Liver (tissue), 9 donors: Measurements from ENCODE around the gene LGR4. TPM values are rescaled to one million over a fixed set of nuclear protein-coding genes. Genes with fewer than 3 reads are reported as not detected.

ENCODE experiments used
- DNase-seq: peaks from one replicate; pipeline ENCODE4 v3.0.0-alpha.2; 2017; ENCODE audit warnings: low spot score
- H3K27ac ChIP-seq, 2 donors: one replicate each; pipeline ENCODE4 v1.7.0; 2013; ENCODE audit warnings: inconsistent platforms in 2 of 2, low read length in 2 of 2, control low read depth in 1 of 2, low read depth in 1 of 2, mild to moderate bottlenecking in 1 of 2
- H3K27me3 ChIP-seq, 4 donors: one replicate each; pipeline versions ENCODE4 v1.6.1 to v1.7.0; 2013; ENCODE audit warnings: low read length in 3 of 4, inconsistent platforms in 1 of 4, mild to moderate bottlenecking in 1 of 4, moderate library complexity in 1 of 4; ENCODE audit not compliant: control insufficient read depth in 4 of 4, insufficient read depth in 4 of 4
- H3K36me3 ChIP-seq, 4 donors: one replicate each; pipeline versions ENCODE4 v1.6.1 to v1.7.0; 2013; ENCODE audit warnings: low read length in 3 of 4, mild to moderate bottlenecking in 3 of 4, low read depth in 1 of 4, moderate library complexity in 1 of 4; ENCODE audit not compliant: control insufficient read depth in 4 of 4, insufficient read depth in 3 of 4
- H3K4me1 ChIP-seq, 4 donors: one replicate each; pipeline versions ENCODE4 v1.6.1 to v1.7.0; 2013; ENCODE audit warnings: low read length in 3 of 4, mild to moderate bottlenecking in 3 of 4, moderate library complexity in 1 of 4; ENCODE audit not compliant: control insufficient read depth in 4 of 4, insufficient read depth in 4 of 4
- H3K4me3 ChIP-seq, 3 donors: one replicate each; pipeline versions ENCODE4 v1.6.1 to v1.7.0; 2013; ENCODE audit warnings: low read length in 3 of 3, control low read depth in 1 of 3, low read depth in 1 of 3, mild to moderate bottlenecking in 1 of 3
- H3K9ac ChIP-seq, 2 donors: one replicate each; pipeline ENCODE4 v1.7.0; 2013; ENCODE audit warnings: low read length in 2 of 2, mild to moderate bottlenecking in 2 of 2, moderate library complexity in 2 of 2, control low read depth in 1 of 2, low read depth in 1 of 2
- H3K9me3 ChIP-seq, 4 donors: one replicate each; pipeline versions ENCODE4 v1.6.1 to v1.7.0; 2013; ENCODE audit warnings: low read length in 3 of 4; ENCODE audit not compliant: control insufficient read depth in 4 of 4
- EGR1 ChIP-seq, 2 donors: IDR thresholded peaks; 2 replicates each; pipeline ENCODE4 v1.6.1; 2016 to 2018; ENCODE audit warnings: antibody characterized with exemption in 2 of 2, low read depth in 2 of 2
- FOXA1 ChIP-seq: IDR thresholded peaks from 2 replicates; pipeline ENCODE4 v1.6.1; 2016; ENCODE audit warnings: antibody characterized with exemption
- GABPA ChIP-seq, 2 donors: IDR thresholded peaks in 1 of 2; conservative IDR thresholded peaks in 1 of 2; 2 replicates each; pipeline ENCODE4 v1.6.1; 2016; ENCODE audit warnings: antibody characterized with exemption in 2 of 2, mild to moderate bottlenecking in 1 of 2, moderate library complexity in 1 of 2
- HNF4A ChIP-seq, 2 donors: conservative IDR thresholded peaks; 2 replicates each; pipeline ENCODE4 v1.6.1; 2016; ENCODE audit warnings: antibody characterized with exemption in 2 of 2, mild to moderate bottlenecking in 2 of 2
- HNF4G ChIP-seq: IDR thresholded peaks from 2 replicates; pipeline ENCODE4 v1.6.1; 2016; ENCODE audit warnings: antibody characterized with exemption
- JUND ChIP-seq, 2 donors: IDR thresholded peaks; 2 replicates each; pipeline ENCODE4 v1.6.1; 2016; ENCODE audit warnings: antibody characterized with exemption in 2 of 2
- MAX ChIP-seq: IDR thresholded peaks from 2 replicates; pipeline ENCODE4 v1.6.1; 2016; ENCODE audit warnings: antibody characterized with exemption
- RAD21 ChIP-seq, 2 donors: IDR thresholded peaks; 2 replicates each; pipeline ENCODE4 v1.6.1; 2016; ENCODE audit warnings: antibody characterized with exemption in 2 of 2, mild to moderate bottlenecking in 2 of 2
- RXRA ChIP-seq, 2 donors: IDR thresholded peaks; 2 replicates each; pipeline ENCODE4 v1.6.1; 2017 to 2018; ENCODE audit warnings: antibody characterized with exemption in 2 of 2, mild to moderate bottlenecking in 1 of 2
- SP1 ChIP-seq: IDR thresholded peaks from 2 replicates; pipeline ENCODE4 v1.6.1; 2018; ENCODE audit warnings: antibody characterized with exemption, mild to moderate bottlenecking
- YY1 ChIP-seq: IDR thresholded peaks from 2 replicates; pipeline ENCODE4 v1.6.1; 2016; ENCODE audit warnings: antibody characterized with exemption, mild to moderate bottlenecking
- WGBS: extraction: QIAGEN DNeasy Blood & Tissue Kit; methylation state at CpG from one replicate; pipeline ENCODE4 v1.1.7; 2013; 5-methylcytosine and 5-hydroxymethylcytosine counted together
- polyA plus RNA-seq, 2 donors: library from polyadenylated mRNA; stranded (reverse) in 1 of 2; unstranded in 1 of 2; fragments of 200-250 nt in 1 of 2; fragments of >200 nt in 1 of 2; fragmentation: Nextera tagmentation in 1 of 2; extraction: Ambion mirVana in 1 of 2; gene quantifications; one replicate each; pipeline versions ENCODE4 v1.2.1 to v1.2.3, GENCODE V29; 2013 to 2015
- total RNA-seq, 2 donors: library from RNA; depleted of rRNA; stranded (reverse); fragments of >200 nt; gene quantifications; one replicate each; pipeline ENCODE4 v1.2.3, GENCODE V29; 2014
- TF ChIP-seq, protein P1 (sequence below): IDR thresholded peaks from 2 replicates; pipeline ENCODE4 v1.6.1; 2016; ENCODE audit warnings: antibody characterized with exemption, mild to moderate bottlenecking
- TF ChIP-seq, protein P2 (sequence below): IDR thresholded peaks from 2 replicates; pipeline ENCODE4 v1.6.1; 2016; ENCODE audit warnings: antibody characterized with exemption
- TF ChIP-seq, protein P3 (sequence below): fragments of 150-350 bp; IDR thresholded peaks from 2 replicates; pipeline ENCODE4 v1.5.1; 2017; ENCODE audit warnings: improper control_type of control experiment, low read depth, low read length; ENCODE audit not compliant: missing input control
- donor health status: healthy.
- donor health status: healthy.
- donor health status: healthy.
- donor health status: healthy.
- donor health status: healthy.

The LGR4 gene
- total and polyA plus RNA-seq, 4 donors = 13.7 to 95.3 (median 42.5) TPM

DNA sequence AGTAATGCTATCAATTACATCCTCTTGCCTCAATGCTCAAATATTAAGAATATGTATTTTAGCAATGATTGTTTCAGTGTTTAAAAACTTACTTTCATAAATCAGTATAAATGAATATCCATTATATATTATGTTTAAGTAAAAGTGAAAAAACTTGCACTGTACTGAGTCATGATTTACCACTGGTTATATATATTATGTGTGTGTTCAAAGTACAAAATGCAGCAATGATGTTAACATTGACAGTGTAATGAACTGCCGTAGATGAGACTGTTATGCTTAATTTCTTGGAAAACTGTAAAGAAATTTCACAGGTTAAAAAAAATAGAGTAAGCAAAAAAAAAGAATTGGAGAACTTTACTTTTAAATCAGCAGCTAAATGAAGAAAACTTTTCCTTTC lies 25.3 kb upstream of the LGR4 start:
- H3K4me3 ChIP-seq = no peak overlapping the region
- H3K36me3 ChIP-seq = peaks cover 2 to 35% (median 22%) of the 10 kb centered on the region in 4 donors
- H3K4me1 ChIP-seq = peaks cover 0 to 21% (median 15%) of the 10 kb centered on the region in 4 donors
- no peaks in the 10 kb centered on the region for H3K9me3 ChIP-seq
- 82% methylated on average over 1 of the region's 1 CpG for WGBS
- DNase-seq = no peak
- no peaks in the 10 kb centered on the region for H3K27me3 ChIP-seq
- H3K27ac ChIP-seq = no peak overlapping the region
- no peak overlapping the region for H3K9ac ChIP-seq
- TF ChIP-seq YY1 (no peak), HNF4G (no peak), JUND (IDR thresholded peaks at IDR 0.05) (no peak), EGR1 (IDR thresholded peaks at IDR 0.05; ENCODE audit: low read depth in 2 of 2) (no peak), MAX (no peak), RXRA (IDR thresholded peaks at IDR 0.05) (no peak), HNF4A (conservative IDR thresholded peaks at IDR 0.05) (no peak), SP1 (no peak), GABPA (IDR thresholded peaks at IDR 0.05 in 1 of 2, conservative IDR thresholded peaks at IDR 0.05 in 1 of 2) (no peak)
- TF ChIP-seq, protein P1, sequence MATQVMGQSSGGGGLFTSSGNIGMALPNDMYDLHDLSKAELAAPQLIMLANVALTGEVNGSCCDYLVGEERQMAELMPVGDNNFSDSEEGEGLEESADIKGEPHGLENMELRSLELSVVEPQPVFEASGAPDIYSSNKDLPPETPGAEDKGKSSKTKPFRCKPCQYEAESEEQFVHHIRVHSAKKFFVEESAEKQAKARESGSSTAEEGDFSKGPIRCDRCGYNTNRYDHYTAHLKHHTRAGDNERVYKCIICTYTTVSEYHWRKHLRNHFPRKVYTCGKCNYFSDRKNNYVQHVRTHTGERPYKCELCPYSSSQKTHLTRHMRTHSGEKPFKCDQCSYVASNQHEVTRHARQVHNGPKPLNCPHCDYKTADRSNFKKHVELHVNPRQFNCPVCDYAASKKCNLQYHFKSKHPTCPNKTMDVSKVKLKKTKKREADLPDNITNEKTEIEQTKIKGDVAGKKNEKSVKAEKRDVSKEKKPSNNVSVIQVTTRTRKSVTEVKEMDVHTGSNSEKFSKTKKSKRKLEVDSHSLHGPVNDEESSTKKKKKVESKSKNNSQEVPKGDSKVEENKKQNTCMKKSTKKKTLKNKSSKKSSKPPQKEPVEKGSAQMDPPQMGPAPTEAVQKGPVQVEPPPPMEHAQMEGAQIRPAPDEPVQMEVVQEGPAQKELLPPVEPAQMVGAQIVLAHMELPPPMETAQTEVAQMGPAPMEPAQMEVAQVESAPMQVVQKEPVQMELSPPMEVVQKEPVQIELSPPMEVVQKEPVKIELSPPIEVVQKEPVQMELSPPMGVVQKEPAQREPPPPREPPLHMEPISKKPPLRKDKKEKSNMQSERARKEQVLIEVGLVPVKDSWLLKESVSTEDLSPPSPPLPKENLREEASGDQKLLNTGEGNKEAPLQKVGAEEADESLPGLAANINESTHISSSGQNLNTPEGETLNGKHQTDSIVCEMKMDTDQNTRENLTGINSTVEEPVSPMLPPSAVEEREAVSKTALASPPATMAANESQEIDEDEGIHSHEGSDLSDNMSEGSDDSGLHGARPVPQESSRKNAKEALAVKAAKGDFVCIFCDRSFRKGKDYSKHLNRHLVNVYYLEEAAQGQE = no peak
- TF ChIP-seq, protein P2, sequence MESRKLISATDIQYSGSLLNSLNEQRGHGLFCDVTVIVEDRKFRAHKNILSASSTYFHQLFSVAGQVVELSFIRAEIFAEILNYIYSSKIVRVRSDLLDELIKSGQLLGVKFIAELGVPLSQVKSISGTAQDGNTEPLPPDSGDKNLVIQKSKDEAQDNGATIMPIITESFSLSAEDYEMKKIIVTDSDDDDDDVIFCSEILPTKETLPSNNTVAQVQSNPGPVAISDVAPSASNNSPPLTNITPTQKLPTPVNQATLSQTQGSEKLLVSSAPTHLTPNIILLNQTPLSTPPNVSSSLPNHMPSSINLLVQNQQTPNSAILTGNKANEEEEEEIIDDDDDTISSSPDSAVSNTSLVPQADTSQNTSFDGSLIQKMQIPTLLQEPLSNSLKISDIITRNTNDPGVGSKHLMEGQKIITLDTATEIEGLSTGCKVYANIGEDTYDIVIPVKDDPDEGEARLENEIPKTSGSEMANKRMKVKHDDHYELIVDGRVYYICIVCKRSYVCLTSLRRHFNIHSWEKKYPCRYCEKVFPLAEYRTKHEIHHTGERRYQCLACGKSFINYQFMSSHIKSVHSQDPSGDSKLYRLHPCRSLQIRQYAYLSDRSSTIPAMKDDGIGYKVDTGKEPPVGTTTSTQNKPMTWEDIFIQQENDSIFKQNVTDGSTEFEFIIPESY = no peak

DNA sequence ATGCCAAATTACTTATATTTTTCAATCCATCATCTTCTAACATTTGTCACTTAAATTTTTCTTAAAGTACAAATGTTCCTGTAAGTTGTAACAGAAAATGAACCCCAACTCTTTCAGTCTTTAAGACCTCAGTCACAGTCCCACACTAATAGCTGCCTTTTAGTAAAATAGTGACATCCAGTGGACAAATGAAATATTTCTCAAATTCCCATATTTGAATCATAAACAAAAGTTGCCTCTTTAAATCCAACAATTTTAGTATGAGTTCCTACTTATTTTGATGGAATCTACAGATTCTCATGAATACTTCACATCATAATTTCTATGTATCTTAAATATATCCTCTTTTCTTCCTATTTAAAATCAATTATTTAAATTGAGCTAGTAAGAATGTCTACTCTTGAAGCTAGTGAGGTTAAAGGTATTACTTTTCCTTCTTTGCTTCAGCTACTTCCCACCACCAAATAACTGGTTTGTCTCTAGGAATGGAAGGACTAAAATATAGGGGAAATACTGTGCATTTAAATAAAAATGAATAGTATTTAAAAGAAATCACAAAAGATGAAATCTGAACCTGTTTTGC lies 24.8 kb upstream of the LGR4 start:
- Histone ChIP-seq H3K9me3 (no peaks in the 10 kb centered on the region), H3K27me3 (no peaks in the 10 kb centered on the region), H3K36me3 (peaks cover 2 to 37% (median 22%) of the 10 kb centered on the region in 4 donors), H3K4me1 (peaks cover 0 to 21% (median 15%) of the 10 kb centered on the region in 4 donors), H3K27ac (no peak overlapping the region), H3K4me3 (no peak overlapping the region), H3K9ac (no peak overlapping the region)
- TF ChIP-seq RAD21 (IDR thresholded peaks at IDR 0.05) (peak; percentile 77 to 80), FOXA1 (no peak), MAX (no peak), GABPA (IDR thresholded peaks at IDR 0.05 in 1 of 2, conservative IDR thresholded peaks at IDR 0.05 in 1 of 2) (no peak), EGR1 (IDR thresholded peaks at IDR 0.05; ENCODE audit: low read depth in 2 of 2) (no peak), YY1 (no peak), HNF4A (conservative IDR thresholded peaks at IDR 0.05) (no peak)
- TF ChIP-seq, protein P2 = no peak
- TF ChIP-seq, protein P3, sequence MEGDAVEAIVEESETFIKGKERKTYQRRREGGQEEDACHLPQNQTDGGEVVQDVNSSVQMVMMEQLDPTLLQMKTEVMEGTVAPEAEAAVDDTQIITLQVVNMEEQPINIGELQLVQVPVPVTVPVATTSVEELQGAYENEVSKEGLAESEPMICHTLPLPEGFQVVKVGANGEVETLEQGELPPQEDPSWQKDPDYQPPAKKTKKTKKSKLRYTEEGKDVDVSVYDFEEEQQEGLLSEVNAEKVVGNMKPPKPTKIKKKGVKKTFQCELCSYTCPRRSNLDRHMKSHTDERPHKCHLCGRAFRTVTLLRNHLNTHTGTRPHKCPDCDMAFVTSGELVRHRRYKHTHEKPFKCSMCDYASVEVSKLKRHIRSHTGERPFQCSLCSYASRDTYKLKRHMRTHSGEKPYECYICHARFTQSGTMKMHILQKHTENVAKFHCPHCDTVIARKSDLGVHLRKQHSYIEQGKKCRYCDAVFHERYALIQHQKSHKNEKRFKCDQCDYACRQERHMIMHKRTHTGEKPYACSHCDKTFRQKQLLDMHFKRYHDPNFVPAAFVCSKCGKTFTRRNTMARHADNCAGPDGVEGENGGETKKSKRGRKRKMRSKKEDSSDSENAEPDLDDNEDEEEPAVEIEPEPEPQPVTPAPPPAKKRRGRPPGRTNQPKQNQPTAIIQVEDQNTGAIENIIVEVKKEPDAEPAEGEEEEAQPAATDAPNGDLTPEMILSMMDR = peak; percentile 38
- no peak for DNase-seq
